ENCODE results near the gene ANKRD28.

The ANKRD28 gene

GRCh38 chr3:15800780-15801179 is 3.0 kb upstream of the ANKRD28 start:
- no peak overlapping the region for H3K4me3 ChIP-seq (ENCODE audit: low read depth, low read length)
- in situ Hi-C loops (cut with HindIII; ENCODE audit: low pct_ligation_motif_present, low sequenced_read_pairs), result no loop called here
- H3K27ac ChIP-seq, result no peak overlapping the region

GRCh38 chr3:15800327-15800726 is 2.5 kb upstream of the ANKRD28 start:
- TF ChIP-seq CTCF (IDR thresholded peaks at IDR 0.05; ENCODE audit: low read depth, low read length, missing control alignments), result no peak

More at GRCh38 chr3:15800780-15801179, 3.0 kb upstream of the ANKRD28 start:
- Histone ChIP-seq H3K36me3 (replicated peaks) (no peaks in the 10 kb centered on the region), H3K27me3 (replicated peaks) (no peaks in the 10 kb centered on the region)
- no peak for TF ChIP-seq CTCF (IDR thresholded peaks at IDR 0.05; ENCODE audit: low read depth, low read length, missing control alignments)
- no peak for DNase-seq

GRCh38 chr3:15798533-15799245 is 910 bp upstream of the ANKRD28 start:
- no peak overlapping the region for H3K4me3 ChIP-seq (ENCODE audit: low read depth, low read length)
- TF ChIP-seq CTCF (IDR thresholded peaks at IDR 0.05; ENCODE audit: low read depth, low read length, missing control alignments), result no peak
- peaks cover 2% of the 10 kb centered on the region for H3K36me3 ChIP-seq (replicated peaks)
- no peak for DNase-seq
- H3K27ac ChIP-seq, result peak overlapping the region; percentile 93
- H3K27me3 ChIP-seq (replicated peaks), result no peaks in the 10 kb centered on the region
- in situ Hi-C loops (cut with HindIII; ENCODE audit: low pct_ligation_motif_present, low sequenced_read_pairs), result loop anchor here (25.0 kb wide), 1 partner anchor 161 kb away; no protein-coding TSS in a partner anchor

More at GRCh38 chr3:15800327-15800726, 2.5 kb upstream of the ANKRD28 start:
- Histone ChIP-seq H3K27ac (no peak overlapping the region), H3K4me3 (ENCODE audit: low read depth, low read length) (no peak overlapping the region), H3K27me3 (replicated peaks) (no peaks in the 10 kb centered on the region), H3K36me3 (replicated peaks) (no peaks in the 10 kb centered on the region)
- DNase-seq, result no peak
- in situ Hi-C loops (cut with HindIII; ENCODE audit: low pct_ligation_motif_present, low sequenced_read_pairs), result no loop called here

GRCh38 chr3:15796771-15797641 is 773 bp downstream of the ANKRD28 start:
- Histone ChIP-seq H3K27ac (peak overlapping the region; percentile 93), H3K4me3 (ENCODE audit: low read depth, low read length) (peak overlapping the region; percentile 70), H3K36me3 (replicated peaks) (peaks cover 7% of the 10 kb centered on the region), H3K27me3 (replicated peaks) (no peaks in the 10 kb centered on the region)
- in situ Hi-C loops (cut with HindIII; ENCODE audit: low pct_ligation_motif_present, low sequenced_read_pairs), result loop anchor here (25.0 kb wide), 1 partner anchor 160 kb away; no protein-coding TSS in a partner anchor
- peak; percentile 44 for DNase-seq
- TF ChIP-seq CTCF (IDR thresholded peaks at IDR 0.05; ENCODE audit: low read depth, low read length, missing control alignments), result no peak

- H3K27me3 ChIP-seq (replicated peaks), result no peaks in the 10 kb centered on the region
- peak overlapping the region; percentile 70 for H3K4me3 ChIP-seq (ENCODE audit: low read depth, low read length)
- TF ChIP-seq CTCF (IDR thresholded peaks at IDR 0.05; ENCODE audit: low read depth, low read length, missing control alignments), result no peak
- in situ Hi-C loops (cut with HindIII; ENCODE audit: low pct_ligation_motif_present, low sequenced_read_pairs), result loop anchor here (25.0 kb wide), 1 partner anchor 159 kb away; no protein-coding TSS in a partner anchor
- peaks cover 10% of the 10 kb centered on the region for H3K36me3 ChIP-seq (replicated peaks)
- DNase-seq, result no peak
- peak overlapping the region; percentile 93 for H3K27ac ChIP-seq
Observed at GRCh38 chr3:15796331-15796730, 1.4 kb downstream of the ANKRD28 start.
